GM18526 (cell line): Measurements from ENCODE around the gene PPP1R3C.

Experiments used
- POLR2A ChIP-seq: IDR thresholded peaks from 3 replicates; pipeline ENCODE4 v1.6.1; 2011; ENCODE audit not compliant: insufficient read length; ENCODE audit errors: extremely low read depth

PPP1R3C gene

GRCh38 chr10:91635401-91636400 is 2.8 kb upstream of the PPP1R3C start:
- TF ChIP-seq POLR2A, result no peak

GRCh38 chr10:91634898-91635297 is 2.0 kb upstream of the PPP1R3C start:
- TF ChIP-seq POLR2A, result no peak

GRCh38 chr10:91634246-91634645 is 1.4 kb upstream of the PPP1R3C start:
- TF ChIP-seq POLR2A, result no peak

- no peak for TF ChIP-seq POLR2A
Measured at GRCh38 chr10:91630625-91631024, 2.2 kb downstream of the PPP1R3C start.

GRCh38 chr10:91629715-91630549 is 2.9 kb downstream of the PPP1R3C start:
- no peak for TF ChIP-seq POLR2A

- TF ChIP-seq POLR2A, result no peak
Measured at GRCh38 chr10:91628383-91628782, 4.5 kb downstream of the PPP1R3C start.

GRCh38 chr10:91627344-91628102 is 5.3 kb downstream of the PPP1R3C start:
- TF ChIP-seq POLR2A, result no peak

- TF ChIP-seq POLR2A, result no peak
Measured at GRCh38 chr10:91626936-91627335, 5.9 kb downstream of the PPP1R3C start.

- no peak for TF ChIP-seq POLR2A
Measured at GRCh38 chr10:91624633-91625032, 8.2 kb downstream of the PPP1R3C start.

- TF ChIP-seq POLR2A, result no peak
Measured at GRCh38 chr10:91622601-91623000, 10.3 kb downstream of the PPP1R3C start.

- no peak for TF ChIP-seq POLR2A
Measured at GRCh38 chr10:91621483-91622113, 11.3 kb downstream of the PPP1R3C start.

- TF ChIP-seq POLR2A, result no peak
Measured at GRCh38 chr10:91617072-91617609, 15.7 kb downstream of the PPP1R3C start.

GRCh38 chr10:91616137-91616536 is 16.7 kb downstream of the PPP1R3C start:
- no peak for TF ChIP-seq POLR2A

- TF ChIP-seq POLR2A, result no peak
Measured at GRCh38 chr10:91614225-91614624, 18.6 kb downstream of the PPP1R3C start.
